ENCODE measurements around the gene OR51M1.

GRCh38 chr11:5351208-5351607 is 32.4 kb upstream of the OR51M1 start, which contains the start of gene OR51B6:
- TF ChIP-seq CTCF (conservative IDR thresholded peaks at IDR 0.05; ENCODE audit: low read length) (no peak), EZH2phosphoT487 (IDR thresholded peaks at IDR 0.05; ENCODE audit: borderline replicate concordance) (no peak)

All from Loucy (cell line).